B cell (primary cell): ENCODE results near the gene PAPSS1. TPM values are rescaled to one million over a fixed set of nuclear protein-coding genes. Genes with fewer than 3 reads are reported as not detected.

Source experiments
- ATAC-seq: fragments of 200-7000 bp; cut with Tn5 transposase; one replicate; pipeline ENCODE4 v1.10.0; 2021; ENCODE audit warnings: low read depth, mild to moderate bottlenecking, moderate number of reproducible peaks, moderate library complexity
- CTCF ChIA-PET: fragments of 350-600 bp; sonication (Branson Sonifier 250); formaldehyde crosslinking; loops from one replicate; lab custom pipeline; 2021; ENCODE audit warnings: antibody characterized with exemption, inconsistent platforms; lab: Charles Lee
- POLR2A ChIA-PET: fragments of 350-600 bp; sonication (Branson Sonifier 250); formaldehyde crosslinking; loops from one replicate; lab custom pipeline; 2021; ENCODE audit warnings: antibody characterized with exemption; lab: Charles Lee
- DNase-seq: peaks from one replicate; pipeline ENCODE4 v3.0.0; 2013
- H2AFZ ChIP-seq: 2 replicates; pipeline ENCODE4 v1.6.1; 2012; ENCODE audit warnings: mild to moderate bottlenecking, low read depth, low read length; ENCODE audit not compliant: insufficient read depth, poor library complexity, severe bottlenecking
- H3K27ac ChIP-seq, 2 donors: 1 replicate in 1 of 2; 2 replicates in 1 of 2; pipeline ENCODE4 v1.5.1; 2012 to 2013; ENCODE audit warnings: low read length in 2 of 2, mild to moderate bottlenecking in 2 of 2, moderate library complexity in 1 of 2
- H3K27me3 ChIP-seq, 4 experiments: fragments of 200-600 bp in 1 of 4; sonication (generic) in 1 of 4; replicated peaks in 1 of 4; 1 replicate in 2 of 4; 2 replicates in 2 of 4; pipeline versions ENCODE4 v1.6.1 to v1.7.0; 2013 to 2016; ENCODE audit warnings: low read length in 3 of 4, mild to moderate bottlenecking in 2 of 4, mixed read lengths in 1 of 4, moderate library complexity in 1 of 4; ENCODE audit not compliant: insufficient read depth in 4 of 4, control insufficient read depth in 3 of 4; ENCODE audit errors: control extremely low read depth in 1 of 4
- H3K36me3 ChIP-seq, 2 experiments: replicated peaks in 1 of 2; 1 replicate in 1 of 2; 2 replicates in 1 of 2; pipeline versions ENCODE4 v1.6.1 to v1.7.1; 2013; ENCODE audit warnings: low read length in 1 of 2; ENCODE audit not compliant: insufficient read depth in 2 of 2, control insufficient read depth in 1 of 2; ENCODE audit errors: control extremely low read depth in 1 of 2, extremely low read depth in 1 of 2
- H3K4me1 ChIP-seq, 2 donors: fragments of 200-600 bp in 1 of 2; sonication (generic) in 1 of 2; 1 replicate in 1 of 2; 2 replicates in 1 of 2; pipeline versions ENCODE4 v1.5.1 to v1.6.1; 2013 to 2017; ENCODE audit warnings: low read length in 2 of 2; ENCODE audit not compliant: control insufficient read depth in 2 of 2, insufficient read depth in 2 of 2
- H3K4me2 ChIP-seq: replicated peaks from 2 replicates; pipeline ENCODE3; 2012; ENCODE audit warnings: mild to moderate bottlenecking, low read depth, low read length; ENCODE audit not compliant: poor library complexity, severe bottlenecking
- H3K4me3 ChIP-seq, 5 experiments: fragments of 200-600 bp in 1 of 5; sonication (generic) in 1 of 5; 1 replicate in 3 of 5; 2 replicates in 2 of 5; pipeline versions ENCODE4 v1.5.1 to v1.7.0; 2011 to 2016; ENCODE audit warnings: low read length in 4 of 5, mild to moderate bottlenecking in 4 of 5, low read depth in 2 of 5, control low read depth in 1 of 5, moderate library complexity in 1 of 5; ENCODE audit not compliant: insufficient read depth in 1 of 5; ENCODE audit errors: control extremely low read depth in 1 of 5, extremely low read depth in 1 of 5
- H3K79me2 ChIP-seq: fragments of 200-600 bp; sonication (generic); one replicate; pipeline ENCODE4 v1.6.0; 2016; ENCODE audit warnings: low read length; ENCODE audit not compliant: control insufficient read depth, insufficient read depth
- H3K9ac ChIP-seq: fragments of 200-600 bp; sonication (generic); 2 replicates; pipeline ENCODE4 v1.6.1; 2017; ENCODE audit warnings: mild to moderate bottlenecking, low read length, moderate library complexity
- H3K9me3 ChIP-seq, 3 donors: one replicate each; pipeline versions ENCODE4 v1.6.1 to v1.7.1; 2013; ENCODE audit warnings: low read length in 2 of 3; ENCODE audit not compliant: control insufficient read depth in 2 of 3, insufficient read depth in 1 of 3; ENCODE audit errors: control extremely low read depth in 1 of 3
- H4K20me1 ChIP-seq: 2 replicates; pipeline ENCODE4 v1.6.0; 2012; ENCODE audit warnings: mild to moderate bottlenecking, low read length; ENCODE audit not compliant: insufficient read depth, control insufficient read depth, poor library complexity, severe bottlenecking
- H3K27ac Mint-ChIP-seq: one replicate; pipeline ENCODE4 v1.8.0; 2021; ENCODE audit warnings: mixed read lengths
- H3K27me3 Mint-ChIP-seq: one replicate; pipeline ENCODE4 v1.8.0; 2021; ENCODE audit warnings: mixed read lengths
- H3K4me1 Mint-ChIP-seq: one replicate; pipeline ENCODE4 v1.8.0; 2021; ENCODE audit warnings: mixed read lengths
- H3K4me3 Mint-ChIP-seq: one replicate; pipeline ENCODE4 v1.8.0; 2021; ENCODE audit warnings: mixed read lengths
- H3K9me3 Mint-ChIP-seq: one replicate; pipeline ENCODE4 v1.8.0; 2022; ENCODE audit warnings: mixed read lengths; ENCODE audit not compliant: insufficient read depth
- CTCF ChIP-seq: fragments of 200-600 bp; IDR thresholded peaks from one replicate; pipeline ENCODE4 v1.8.0; 2022; ENCODE audit warnings: antibody characterized with exemption, mild to moderate bottlenecking
- EZH2 ChIP-seq: IDR thresholded peaks from 2 replicates; pipeline ENCODE4 v1.6.1; 2012; ENCODE audit warnings: borderline replicate concordance, low read depth, mild to moderate bottlenecking, moderate library complexity, low read length; ENCODE audit not compliant: insufficient read depth, poor library complexity, severe bottlenecking
- WGBS: methylation state at CpG from one replicate; pipeline ENCODE4 v1.1.5; 2013; ENCODE audit warnings: missing lambda C conversion rate; ENCODE audit not compliant: insufficient coverage; 5-methylcytosine and 5-hydroxymethylcytosine counted together
- intact Hi-C: fragments of 100-400 bp; cut with micrococcal nuclease; formaldehyde crosslinking; loops from one replicate; pipeline ENCODE4 v1.10.0; 2022
- polyA plus RNA-seq: library from polyadenylated mRNA; depleted of rRNA; stranded (reverse); fragments of >200 nt; gene quantifications from 2 replicates; pipeline ENCODE4 v1.2.3, GENCODE V29; 2012
- total RNA-seq, 2 donors: library from RNA; stranded (reverse); fragments of 120-200 nt in 1 of 2; gene quantifications; 1 replicate in 1 of 2; 2 replicates in 1 of 2; pipeline versions ENCODE4 v1.2.3 to v1.2.4, GENCODE V29; 2013 to 2022

Gene PAPSS1
- total and polyA plus RNA-seq, 2 donors (not counting 1 experiment from before 2014, with no cell fraction given): 21.4 to 33.9 TPM

GRCh38 chr4:107757283-107757682 is 37.2 kb upstream of the PAPSS1 start:
- TF ChIP-seq EZH2 (no peak), CTCF (no peak)
- Histone ChIP-seq H3K4me1 (peaks cover 0 to 7% of the 10 kb centered on the region in 2 donors), H4K20me1 (no peaks in the 10 kb centered on the region), H3K9ac (no peak overlapping the region), H3K36me3 (no peaks in the 10 kb centered on the region), H3K79me2 (no peaks in the 10 kb centered on the region), H2AFZ (no peak overlapping the region), H3K27ac (no peak overlapping the region), H3K4me2 (no peak overlapping the region), H3K27me3 (no peaks in the 10 kb centered on the region), H3K9me3 (peaks cover 0 to 6% (median 0%) of the 10 kb centered on the region in 3 donors), H3K4me3 (no peak overlapping the region)
- Mint-ChIP-seq H3K27ac (no peak overlapping the region), H3K27me3 (peaks cover 7% of the 10 kb centered on the region), H3K4me3 (no peak overlapping the region), H3K4me1 (peaks cover 10% of the 10 kb centered on the region), H3K9me3 (no peaks in the 10 kb centered on the region)
- CTCF ChIA-PET: interaction anchor here (1.6 to 1.7 kb wide), 3 partner anchors 10 to 156 kb away, joined by 5 to 9 read pairs (median 6); no protein-coding TSS in a partner anchor
- intact Hi-C loops: no loop called here
- POLR2A ChIA-PET: no interaction called here
- ATAC-seq (no peak), DNase-seq (no peak)
- 84% methylated on average over 5 of the region's 5 CpGs for WGBS

GRCh38 chr4:107755841-107756356 is 35.9 kb upstream of the PAPSS1 start:
- no peak overlapping the region for H3K4me3 ChIP-seq
- H3K4me1 Mint-ChIP-seq: peaks cover 10% of the 10 kb centered on the region
- H3K4me1 ChIP-seq: peaks cover 0 to 7% of the 10 kb centered on the region in 2 donors
- WGBS: 28% methylated on average over 3 of the region's 4 CpGs
- H3K27ac Mint-ChIP-seq: no peak overlapping the region
- TF ChIP-seq EZH2 (no peak), CTCF (no peak)
- H3K9ac ChIP-seq: no peak overlapping the region
- no peaks in the 10 kb centered on the region for H3K9me3 Mint-ChIP-seq
- intact Hi-C loops: no loop called here
- no peak overlapping the region for H3K4me3 Mint-ChIP-seq
- no peaks in the 10 kb centered on the region for H3K36me3 ChIP-seq
- H4K20me1 ChIP-seq: no peaks in the 10 kb centered on the region
- H3K4me2 ChIP-seq: no peak overlapping the region
- ChIA-PET POLR2A (no interaction called here), CTCF (interaction anchor here (1.1 kb wide), 1 partner anchor 19 kb away, joined by 3 read pairs; no protein-coding TSS in a partner anchor)
- DNase-seq (no peak), ATAC-seq (no peak)
- peaks cover 12% of the 10 kb centered on the region for H3K27me3 Mint-ChIP-seq
- H3K79me2 ChIP-seq: no peaks in the 10 kb centered on the region
- H3K9me3 ChIP-seq: peaks cover 0 to 6% (median 0%) of the 10 kb centered on the region in 3 donors
- peaks cover 0 to 3% (median 0%) of the 10 kb centered on the region in 4 experiments for H3K27me3 ChIP-seq
- H3K27ac ChIP-seq: no peak overlapping the region
- peak overlapping the region; percentile 24 for H2AFZ ChIP-seq
